ENCODE measurements around the gene PDHX. TPM values are rescaled to one million over a fixed set of nuclear protein-coding genes. Genes with fewer than 3 reads are reported as not detected.
A peak's percentile ranks its signal among the peaks of the same experiment; 100 is the strongest.
"Not testable (repeated sequence)": the region's sequence is repeated elsewhere in the genome, so short reads cannot be mapped to it uniquely, and the experiment has no call there.

Gene PDHX
- total RNA-seq, 6 donors from 2014 or later: 11.8 to 40.3 (median 32.3) TPM

DNA sequence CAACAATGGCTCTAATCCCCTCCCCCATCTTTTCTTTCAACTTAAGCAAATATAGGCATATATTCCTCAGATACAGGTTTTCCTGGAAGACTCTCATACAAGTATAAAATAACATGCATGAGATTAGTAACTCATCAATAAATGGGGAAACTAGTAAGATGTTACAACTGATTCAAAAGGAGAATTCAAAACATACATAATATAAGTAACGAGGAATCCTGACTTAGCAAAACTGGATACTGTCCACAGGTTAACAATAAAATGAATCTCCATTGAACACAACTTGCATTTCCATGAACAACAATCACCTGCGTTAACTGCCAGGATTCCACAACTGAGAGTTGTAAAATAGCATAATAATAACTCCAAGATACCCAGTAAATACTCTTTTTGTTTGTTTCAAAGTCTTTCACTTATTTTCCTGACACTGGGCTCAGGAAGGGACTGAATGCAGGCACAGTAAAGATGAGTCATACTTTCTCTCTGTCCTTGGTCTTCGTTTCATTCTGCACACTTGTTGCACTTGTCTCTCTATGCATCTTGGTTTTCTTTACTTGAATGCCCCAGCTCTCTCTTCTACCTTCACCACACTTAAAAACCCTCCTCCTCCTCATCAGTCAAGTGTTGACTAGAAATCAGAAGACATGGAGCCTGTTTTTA, 8.4 kb upstream of the PDHX start:
- DNase-seq: no peak
- peaks cover 0 to 9% (median 5%) of the 10 kb centered on the region in 4 donors for H3K4me1 ChIP-seq
- WGBS, 2 donors: 92% methylated on average over 3 of the region's 3 CpGs

DNA sequence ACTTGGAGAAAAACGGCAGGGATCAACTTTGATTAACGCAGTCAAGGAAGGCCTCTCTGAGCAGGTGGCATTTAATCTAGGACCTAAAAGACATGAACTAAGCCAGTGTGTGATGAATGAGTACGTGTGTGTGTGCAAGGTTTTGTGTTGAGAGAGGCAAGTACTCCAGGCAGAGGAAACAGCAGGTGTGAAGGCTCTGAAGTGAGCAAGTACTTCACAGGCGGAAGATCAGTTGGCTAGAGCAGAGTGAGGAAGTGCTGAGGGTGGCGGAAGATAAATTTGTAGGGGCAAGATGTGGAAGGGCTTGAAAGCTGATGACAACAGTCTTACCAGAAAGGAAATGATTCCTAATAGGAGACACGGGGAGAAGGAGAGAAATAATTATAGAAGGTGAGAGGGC, 7.0 kb upstream of the PDHX start:
- Histone ChIP-seq H3K4me3 (no peak overlapping the region), H3K27me3 (no peaks in the 10 kb centered on the region), H3K4me1 (peaks cover 0 to 9% (median 5%) of the 10 kb centered on the region in 4 donors), H3K9me3 (no peaks in the 10 kb centered on the region), H3K36me3 (peaks cover 0 to 3% (median 0%) of the 10 kb centered on the region in 4 donors), H3K27ac (peak overlapping the region in 1 of 4 donors; percentile 36)
- peak in 1 of 2 donors; percentile 21 for ATAC-seq (ENCODE audit: low FRiP score in 2 of 2)
- 61 to 62% methylated on average over 6 of the region's 6 CpGs for WGBS, 2 donors
- DNase-seq: no peak
- TF ChIP-seq, protein P1, sequence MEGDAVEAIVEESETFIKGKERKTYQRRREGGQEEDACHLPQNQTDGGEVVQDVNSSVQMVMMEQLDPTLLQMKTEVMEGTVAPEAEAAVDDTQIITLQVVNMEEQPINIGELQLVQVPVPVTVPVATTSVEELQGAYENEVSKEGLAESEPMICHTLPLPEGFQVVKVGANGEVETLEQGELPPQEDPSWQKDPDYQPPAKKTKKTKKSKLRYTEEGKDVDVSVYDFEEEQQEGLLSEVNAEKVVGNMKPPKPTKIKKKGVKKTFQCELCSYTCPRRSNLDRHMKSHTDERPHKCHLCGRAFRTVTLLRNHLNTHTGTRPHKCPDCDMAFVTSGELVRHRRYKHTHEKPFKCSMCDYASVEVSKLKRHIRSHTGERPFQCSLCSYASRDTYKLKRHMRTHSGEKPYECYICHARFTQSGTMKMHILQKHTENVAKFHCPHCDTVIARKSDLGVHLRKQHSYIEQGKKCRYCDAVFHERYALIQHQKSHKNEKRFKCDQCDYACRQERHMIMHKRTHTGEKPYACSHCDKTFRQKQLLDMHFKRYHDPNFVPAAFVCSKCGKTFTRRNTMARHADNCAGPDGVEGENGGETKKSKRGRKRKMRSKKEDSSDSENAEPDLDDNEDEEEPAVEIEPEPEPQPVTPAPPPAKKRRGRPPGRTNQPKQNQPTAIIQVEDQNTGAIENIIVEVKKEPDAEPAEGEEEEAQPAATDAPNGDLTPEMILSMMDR (IDR thresholded peaks at IDR 0.05): no peak
- TF ChIP-seq POLR2AphosphoS5 (IDR thresholded peaks at IDR 0.05) (no peak), POLR2A (IDR thresholded peaks at IDR 0.05) (no peak), EP300 (IDR thresholded peaks at IDR 0.05) (no peak)

More for the DNA sequence above, 8.4 kb upstream of the PDHX start:
- no peak for ATAC-seq (ENCODE audit: low FRiP score in 2 of 2)
- H3K36me3 ChIP-seq: peaks cover 0 to 2% (median 0%) of the 10 kb centered on the region in 4 donors
- TF ChIP-seq POLR2A (IDR thresholded peaks at IDR 0.05) (no peak), POLR2AphosphoS5 (IDR thresholded peaks at IDR 0.05) (no peak), EP300 (IDR thresholded peaks at IDR 0.05) (no peak)
- TF ChIP-seq, protein P1 (IDR thresholded peaks at IDR 0.05): no peak
- H3K27me3 ChIP-seq: no peaks in the 10 kb centered on the region
- H3K9me3 ChIP-seq: no peaks in the 10 kb centered on the region
- no peak overlapping the region for H3K27ac ChIP-seq
- H3K4me3 ChIP-seq: no peak overlapping the region

DNA sequence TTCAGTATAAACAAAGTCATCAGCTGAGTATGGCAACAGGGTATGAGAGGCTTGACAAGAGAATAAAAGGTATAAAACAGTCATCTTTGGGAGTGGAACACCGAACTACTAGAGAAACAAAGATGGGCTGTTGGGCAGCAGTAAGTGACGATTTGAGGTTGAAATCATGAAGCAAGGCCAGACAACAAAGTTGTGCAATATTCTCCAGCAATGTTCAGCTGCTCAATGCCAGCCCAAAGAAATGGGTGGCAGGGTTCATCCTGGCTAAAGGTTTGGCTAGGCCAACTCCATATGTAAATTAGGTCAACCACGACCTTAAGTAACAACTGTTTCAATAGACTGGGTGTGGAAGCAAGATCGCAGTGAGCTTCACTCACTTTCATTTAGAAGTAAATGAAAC, 6.5 kb upstream of the PDHX start:
- no peak overlapping the region for H3K4me3 ChIP-seq
- no peak for TF ChIP-seq POLR2A (IDR thresholded peaks at IDR 0.05)
- TF ChIP-seq EP300 (IDR thresholded peaks at IDR 0.05): peak in 1 of 4 donors; percentile 41
- peak in 1 of 2 donors; percentile 27 for DNase-seq
- peak overlapping the region in 1 of 4 donors; percentile 36 for H3K27ac ChIP-seq
- WGBS, 2 donors: 50 to 63% methylated on average over 4 of the region's 4 CpGs
- peaks cover 0 to 3% (median 0%) of the 10 kb centered on the region in 4 donors for H3K36me3 ChIP-seq
- no peaks in the 10 kb centered on the region for H3K27me3 ChIP-seq
- ATAC-seq (ENCODE audit: low FRiP score in 2 of 2): peak in 1 of 2 donors; percentile 62
- H3K4me1 ChIP-seq: peaks cover 4 to 9% (median 6%) of the 10 kb centered on the region in 4 donors
- H3K9me3 ChIP-seq: no peaks in the 10 kb centered on the region

DNA sequence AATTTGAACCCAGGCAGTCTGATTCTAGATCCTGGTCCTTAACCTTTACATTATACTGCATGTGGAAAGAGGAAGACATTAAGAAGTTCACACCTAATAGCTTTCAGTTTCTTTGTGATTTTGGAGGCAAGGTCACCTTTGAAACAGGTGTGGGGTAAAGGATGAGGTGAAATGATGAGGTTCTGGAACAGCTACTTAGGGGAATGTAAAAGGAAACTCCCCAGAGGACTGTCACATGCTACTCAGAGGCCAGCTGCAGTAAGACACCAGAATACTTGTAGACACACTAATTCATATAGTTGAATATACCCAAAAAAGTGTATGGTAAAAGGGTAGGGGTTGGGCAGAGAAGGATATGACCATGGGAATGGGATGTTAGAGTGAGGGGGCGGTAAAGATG, 5.6 kb upstream of the PDHX start:
- peaks cover 0 to 3% (median 0%) of the 10 kb centered on the region in 4 donors for H3K36me3 ChIP-seq
- no peaks in the 10 kb centered on the region for H3K27me3 ChIP-seq
- no peak for TF ChIP-seq POLR2AphosphoS5 (IDR thresholded peaks at IDR 0.05)
- WGBS, 2 donors: 98 to 100% methylated on average over 1 of the region's 1 CpG
- no peak overlapping the region for H3K27ac ChIP-seq
- no peaks in the 10 kb centered on the region for H3K9me3 ChIP-seq
- DNase-seq (no peak), ATAC-seq (ENCODE audit: low FRiP score in 2 of 2) (no peak)
- H3K4me1 ChIP-seq: peaks cover 7 to 10% (median 9%) of the 10 kb centered on the region in 4 donors
- H3K4me3 ChIP-seq: no peak overlapping the region

DNA sequence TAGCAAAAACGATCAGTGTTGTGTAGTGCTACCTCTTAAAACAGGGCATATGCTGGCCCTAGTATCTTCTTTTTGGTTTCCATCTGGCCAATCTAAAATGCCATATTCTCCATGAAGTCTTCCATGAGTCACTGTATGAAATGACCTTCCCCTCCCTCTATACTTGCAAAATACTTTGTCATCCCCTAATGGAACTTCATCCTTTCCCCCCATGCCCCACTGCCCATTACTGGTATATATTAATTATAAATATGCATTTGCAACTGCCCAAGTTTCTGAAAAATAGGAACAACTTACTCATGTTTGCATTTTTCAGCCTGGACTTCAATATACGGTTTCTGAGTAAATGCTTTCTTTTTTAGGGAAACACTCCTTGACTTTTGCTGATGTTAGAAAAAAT, 4.7 kb upstream of the PDHX start:
- Histone ChIP-seq H3K4me1 (peaks cover 7 to 10% (median 9%) of the 10 kb centered on the region in 4 donors), H3K9me3 (no peaks in the 10 kb centered on the region), H3K27me3 (no peaks in the 10 kb centered on the region), H3K27ac (no peak overlapping the region), H3K4me3 (no peak overlapping the region), H3K36me3 (peaks cover 0 to 3% (median 0%) of the 10 kb centered on the region in 4 donors)
- WGBS, 2 donors: 84 to 89% methylated on average over 2 of the region's 2 CpGs
- no peak for ATAC-seq (ENCODE audit: low FRiP score in 2 of 2)
- no peak for TF ChIP-seq POLR2AphosphoS5 (IDR thresholded peaks at IDR 0.05)
- no peak for DNase-seq

DNA sequence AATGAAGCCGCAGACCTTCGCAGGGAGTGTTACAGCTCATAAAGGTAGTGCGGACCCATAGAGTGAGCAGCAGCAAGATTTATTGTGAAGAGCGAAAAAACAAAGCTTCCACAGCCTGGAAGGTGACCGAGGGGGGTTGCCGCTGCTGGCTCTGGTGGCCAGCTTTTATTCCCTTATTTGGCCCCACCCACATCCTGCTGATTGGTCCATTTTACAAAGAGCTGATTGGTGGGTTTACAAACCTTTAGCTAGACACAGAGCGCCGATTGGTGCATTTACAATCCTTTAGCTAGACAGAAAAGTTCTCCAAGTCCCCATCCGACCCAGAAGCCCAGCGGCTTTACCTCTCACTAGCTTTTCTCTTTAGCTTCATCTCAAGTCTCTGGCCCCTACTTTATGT, 2.9 kb upstream of the PDHX start:
- not testable (repeated sequence) for H3K9me3 ChIP-seq; H3K27ac ChIP-seq; H3K27me3 ChIP-seq; H3K36me3 ChIP-seq; H3K4me3 ChIP-seq; ATAC-seq (ENCODE audit: low FRiP score in 2 of 2)
- WGBS, 2 donors: 93 to 98% methylated on average over 10 of the region's 10 CpGs
- peak in 1 of 2 donors; percentile 6 for DNase-seq
- H3K4me1 ChIP-seq: peaks cover 17 to 24% (median 22%) of the 10 kb centered on the region in 4 donors

Measured in upper lobe of left lung (tissue), 6 donors.